Activated T-helper 1 cell treated with anti-CD3 and anti-CD28 coated beads, Interleukin-2, amount 50 U/mL, for 16 hours (primary cell): ENCODE data around the gene STAT3.

Experiments
- DNase-seq, 2 donors: peaks; one replicate each; pipeline ENCODE4 v3.0.0-alpha.2; 2020; ENCODE audit warnings: low read depth in 1 of 2, low spot score in 1 of 2

Gene STAT3

GRCh38 chr17:42282478-42283080 lies 105.7 kb downstream of the STAT3 start:
- DNase-seq: no peak

GRCh38 chr17:42281571-42282096 lies 106.6 kb downstream of the STAT3 start:
- no peak for DNase-seq

GRCh38 chr17:42279776-42280630 lies 108.2 kb downstream of the STAT3 start:
- no peak for DNase-seq

- no peak for DNase-seq
These were observed 110.9 kb downstream of the STAT3 start for GRCh38 chr17:42277342-42277712.

GRCh38 chr17:42276609-42277341 lies 111.5 kb downstream of the STAT3 start:
- DNase-seq: peak in 1 of 2 donors; percentile 23

- DNase-seq: peak; percentile 15 to 53
These were observed 112.0 kb downstream of the STAT3 start, which contains the start of gene STAT5B for GRCh38 chr17:42276359-42276608. TSS of gene STAT5B (minus strand) at chr17:42276391. CDS start at chr17:42232127, 44,264 bp downstream.

- DNase-seq: no peak
These were observed 112.5 kb downstream of the STAT3 start for GRCh38 chr17:42275527-42276358.

- DNase-seq: no peak
These were observed 113.3 kb downstream of the STAT3 start for GRCh38 chr17:42274812-42275526.

GRCh38 chr17:42274253-42274542 lies 114.0 kb downstream of the STAT3 start:
- no peak for DNase-seq

GRCh38 chr17:42273474-42274252 lies 114.6 kb downstream of the STAT3 start:
- DNase-seq: no peak

- no peak for DNase-seq
These were observed 115.9 kb downstream of the STAT3 start for GRCh38 chr17:42272162-42272907.

- DNase-seq: no peak
These were observed 116.5 kb downstream of the STAT3 start for GRCh38 chr17:42271779-42272035.

GRCh38 chr17:42271006-42271778 lies 117.0 kb downstream of the STAT3 start:
- DNase-seq: no peak

GRCh38 chr17:42270596-42270995 lies 117.6 kb downstream of the STAT3 start:
- no peak for DNase-seq

- no peak for DNase-seq
These were observed 118.1 kb downstream of the STAT3 start for GRCh38 chr17:42270170-42270535.

GRCh38 chr17:42268236-42268635 lies 120.0 kb downstream of the STAT3 start:
- DNase-seq: no peak

GRCh38 chr17:42266918-42267766 lies 121.1 kb downstream of the STAT3 start:
- DNase-seq: peak in 1 of 2 donors; percentile 43

- DNase-seq: no peak
These were observed 121.8 kb downstream of the STAT3 start for GRCh38 chr17:42266462-42266861.
